ENCODE data around the gene ITPKB. TPM values are rescaled to one million over a fixed set of nuclear protein-coding genes. Genes with fewer than 3 reads are reported as not detected.

Gene ITPKB
- total RNA-seq, 1 donor from 2014 or later, result 1.6 TPM

DNA sequence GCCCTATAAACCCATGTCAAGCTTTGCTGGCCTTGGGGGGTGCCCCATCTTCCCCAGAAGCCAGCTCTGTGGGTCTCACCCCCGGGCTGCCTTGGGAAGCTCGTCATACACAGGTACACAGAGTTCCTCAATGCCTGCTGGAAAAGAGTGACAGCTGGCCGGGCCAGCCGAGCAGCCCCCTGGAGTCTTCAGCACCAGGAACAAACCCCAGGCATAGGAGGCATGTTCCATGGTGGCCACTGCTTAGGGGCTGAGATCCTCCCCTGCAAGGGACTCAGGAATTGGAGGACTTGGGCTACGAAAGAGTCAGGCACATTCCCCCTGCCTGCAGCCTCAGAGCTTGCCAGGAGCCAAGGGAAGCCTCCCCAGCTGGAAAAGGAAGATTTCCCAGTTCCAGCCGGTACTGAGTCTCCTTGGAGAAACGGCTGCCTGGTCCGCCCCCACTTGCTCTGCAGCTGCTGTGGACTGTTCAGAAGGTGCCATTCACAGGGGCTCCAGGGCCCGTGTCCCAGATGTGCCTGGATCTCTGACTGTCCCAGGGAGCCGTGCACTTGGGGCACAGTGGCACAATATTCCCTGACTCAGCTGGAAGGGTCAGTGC lies 101.0 kb downstream of the ITPKB start:
- no peaks in the 10 kb centered on the region for H3F3A ChIP-seq (ENCODE audit: low read depth)
- no peak overlapping the region for H2AFZ ChIP-seq (replicated peaks)
- H4K20me1 ChIP-seq (ENCODE audit: low read depth), result no peaks in the 10 kb centered on the region
- no peak overlapping the region for H3K27ac ChIP-seq
- H3K9ac ChIP-seq, result no peak overlapping the region
- TF ChIP-seq EZH2phosphoT487 (IDR thresholded peaks at IDR 0.05) (no peak), EZH2 (IDR thresholded peaks at IDR 0.05) (no peak)
- TF ChIP-seq, protein P1, sequence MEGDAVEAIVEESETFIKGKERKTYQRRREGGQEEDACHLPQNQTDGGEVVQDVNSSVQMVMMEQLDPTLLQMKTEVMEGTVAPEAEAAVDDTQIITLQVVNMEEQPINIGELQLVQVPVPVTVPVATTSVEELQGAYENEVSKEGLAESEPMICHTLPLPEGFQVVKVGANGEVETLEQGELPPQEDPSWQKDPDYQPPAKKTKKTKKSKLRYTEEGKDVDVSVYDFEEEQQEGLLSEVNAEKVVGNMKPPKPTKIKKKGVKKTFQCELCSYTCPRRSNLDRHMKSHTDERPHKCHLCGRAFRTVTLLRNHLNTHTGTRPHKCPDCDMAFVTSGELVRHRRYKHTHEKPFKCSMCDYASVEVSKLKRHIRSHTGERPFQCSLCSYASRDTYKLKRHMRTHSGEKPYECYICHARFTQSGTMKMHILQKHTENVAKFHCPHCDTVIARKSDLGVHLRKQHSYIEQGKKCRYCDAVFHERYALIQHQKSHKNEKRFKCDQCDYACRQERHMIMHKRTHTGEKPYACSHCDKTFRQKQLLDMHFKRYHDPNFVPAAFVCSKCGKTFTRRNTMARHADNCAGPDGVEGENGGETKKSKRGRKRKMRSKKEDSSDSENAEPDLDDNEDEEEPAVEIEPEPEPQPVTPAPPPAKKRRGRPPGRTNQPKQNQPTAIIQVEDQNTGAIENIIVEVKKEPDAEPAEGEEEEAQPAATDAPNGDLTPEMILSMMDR (IDR thresholded peaks at IDR 0.05), result no peak
- no peak overlapping the region for H3K4me3 ChIP-seq
- no peak overlapping the region for H3K4me2 ChIP-seq
- Mint-ChIP-seq H3K36me3 (peaks cover 3% of the 10 kb centered on the region), H3K27me3 (ENCODE audit: insufficient read depth, low read depth) (peaks cover 3% of the 10 kb centered on the region), H3K9me3 (no peaks in the 10 kb centered on the region), H3K4me3 (no peak overlapping the region), H3K4me1 (peaks cover 11% of the 10 kb centered on the region), H3K27ac (no peak overlapping the region)
- H3K36me3 ChIP-seq, result no peaks in the 10 kb centered on the region
- H3K9me3 ChIP-seq (ENCODE audit: low read depth), result no peaks in the 10 kb centered on the region
- no peaks in the 10 kb centered on the region for H3K27me3 ChIP-seq
- peaks cover 6% of the 10 kb centered on the region for H3K4me1 ChIP-seq
- DNase-seq (ENCODE audit: low spot score), result no peak
- no peaks in the 10 kb centered on the region for H3K79me2 ChIP-seq (ENCODE audit: low read depth)

DNA sequence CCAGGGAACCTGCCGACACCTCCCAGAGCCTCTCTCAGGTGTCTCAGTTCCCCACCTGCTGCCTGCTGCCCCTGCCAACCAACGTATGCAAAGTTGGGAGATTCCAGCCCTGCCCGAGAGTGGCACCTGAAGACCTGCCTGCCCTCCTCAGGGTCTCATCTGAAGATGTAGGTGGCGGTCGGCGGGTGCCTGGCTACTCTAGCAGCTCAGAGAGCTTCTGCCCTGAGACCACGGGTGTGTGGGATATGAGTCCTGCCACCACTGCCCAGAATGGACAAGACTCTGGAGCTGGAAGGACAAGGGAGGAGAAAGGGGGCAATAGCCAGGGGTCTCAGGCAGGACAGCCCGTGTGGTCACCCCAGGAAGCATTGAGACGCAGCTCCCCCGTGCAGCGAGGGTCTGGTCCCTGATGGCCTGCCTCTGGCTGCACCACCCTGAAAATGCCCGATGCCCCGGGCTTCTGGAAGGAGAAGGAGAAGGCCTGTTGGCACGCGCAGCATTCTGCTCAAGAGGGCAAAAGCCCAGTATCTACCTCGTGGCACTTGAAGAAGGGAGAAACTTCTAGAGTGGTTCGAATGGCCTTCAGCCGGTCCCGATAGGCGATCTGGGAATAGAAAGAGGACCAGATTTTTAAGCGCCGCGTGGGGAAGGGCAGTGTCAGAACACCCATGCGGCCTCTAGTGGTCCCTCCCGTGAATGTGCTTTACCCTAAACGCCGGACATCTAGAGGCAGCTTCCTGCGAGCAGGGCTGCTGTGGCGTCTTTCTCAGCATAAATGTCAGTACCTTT lies 101.7 kb downstream of the ITPKB start:
- H2AFZ ChIP-seq (replicated peaks), result no peak overlapping the region

GRCh38 chr1:226636847-226637096 lies 102.3 kb downstream of the ITPKB start:
- H3K4me3 Mint-ChIP-seq, result no peak overlapping the region
- no peaks in the 10 kb centered on the region for H3K9me3 Mint-ChIP-seq
- peaks cover 3% of the 10 kb centered on the region for H3K27me3 Mint-ChIP-seq (ENCODE audit: insufficient read depth, low read depth)

More for the DNA sequence above, 101.7 kb downstream of the ITPKB start:
- H3K9ac ChIP-seq, result no peak overlapping the region
- no peaks in the 10 kb centered on the region for H3K9me3 Mint-ChIP-seq
- H3K79me2 ChIP-seq (ENCODE audit: low read depth), result no peaks in the 10 kb centered on the region
- peaks cover 3% of the 10 kb centered on the region for H3K27me3 Mint-ChIP-seq (ENCODE audit: insufficient read depth, low read depth)
- peaks cover 6% of the 10 kb centered on the region for H3K4me1 ChIP-seq
- peak; percentile 58 for DNase-seq (ENCODE audit: low spot score)
- H4K20me1 ChIP-seq (ENCODE audit: low read depth), result no peaks in the 10 kb centered on the region
- H3K27ac ChIP-seq, result no peak overlapping the region
- no peak overlapping the region for H3K27ac Mint-ChIP-seq
- no peak overlapping the region for H3K4me3 ChIP-seq
- H3K27me3 ChIP-seq, result no peaks in the 10 kb centered on the region
- H3K4me2 ChIP-seq, result no peak overlapping the region
- H3F3A ChIP-seq (ENCODE audit: low read depth), result no peaks in the 10 kb centered on the region
- H3K4me1 Mint-ChIP-seq, result peaks cover 16% of the 10 kb centered on the region
- TF ChIP-seq, protein P1 (IDR thresholded peaks at IDR 0.05), result peak; percentile 46
- TF ChIP-seq EZH2phosphoT487 (IDR thresholded peaks at IDR 0.05), result no peak
- peaks cover 5% of the 10 kb centered on the region for H3K36me3 Mint-ChIP-seq
- H3K36me3 ChIP-seq, result no peaks in the 10 kb centered on the region
- H3K9me3 ChIP-seq (ENCODE audit: low read depth), result no peaks in the 10 kb centered on the region
- H3K4me3 Mint-ChIP-seq, result no peak overlapping the region

More at GRCh38 chr1:226636847-226637096, 102.3 kb downstream of the ITPKB start:
- H3K4me2 ChIP-seq, result no peak overlapping the region
- H3K27ac ChIP-seq, result no peak overlapping the region
- H3K9me3 ChIP-seq (ENCODE audit: low read depth), result no peaks in the 10 kb centered on the region
- no peak overlapping the region for H3K4me3 ChIP-seq
- peaks cover 6% of the 10 kb centered on the region for H3K4me1 ChIP-seq
- no peak overlapping the region for H2AFZ ChIP-seq (replicated peaks)
- peak overlapping the region; percentile 62 for H3K27ac Mint-ChIP-seq
- H3K9ac ChIP-seq, result no peak overlapping the region
- DNase-seq (ENCODE audit: low spot score), result no peak
- H3K27me3 ChIP-seq, result no peaks in the 10 kb centered on the region
- peaks cover 19% of the 10 kb centered on the region for H3K4me1 Mint-ChIP-seq
- no peaks in the 10 kb centered on the region for H3K36me3 ChIP-seq
- TF ChIP-seq EZH2phosphoT487 (IDR thresholded peaks at IDR 0.05) (no peak), EZH2 (IDR thresholded peaks at IDR 0.05) (no peak)
- TF ChIP-seq, protein P1 (IDR thresholded peaks at IDR 0.05), result no peak
- peaks cover 5% of the 10 kb centered on the region for H3K36me3 Mint-ChIP-seq
- no peaks in the 10 kb centered on the region for H3K79me2 ChIP-seq (ENCODE audit: low read depth)
- H4K20me1 ChIP-seq (ENCODE audit: low read depth), result no peaks in the 10 kb centered on the region
- no peaks in the 10 kb centered on the region for H3F3A ChIP-seq (ENCODE audit: low read depth)
